Measurements from ENCODE around the gene RAF1. TPM values are rescaled to one million over a fixed set of nuclear protein-coding genes. Genes with fewer than 3 reads are reported as not detected.

RAF1 gene
- total and polyA plus RNA-seq, 9 of the 15 experiments (the other 6 are each of a cell fraction or from before 2014, with no cell fraction given) = 28.0 to 183 (median 85.6) TPM

DNA sequence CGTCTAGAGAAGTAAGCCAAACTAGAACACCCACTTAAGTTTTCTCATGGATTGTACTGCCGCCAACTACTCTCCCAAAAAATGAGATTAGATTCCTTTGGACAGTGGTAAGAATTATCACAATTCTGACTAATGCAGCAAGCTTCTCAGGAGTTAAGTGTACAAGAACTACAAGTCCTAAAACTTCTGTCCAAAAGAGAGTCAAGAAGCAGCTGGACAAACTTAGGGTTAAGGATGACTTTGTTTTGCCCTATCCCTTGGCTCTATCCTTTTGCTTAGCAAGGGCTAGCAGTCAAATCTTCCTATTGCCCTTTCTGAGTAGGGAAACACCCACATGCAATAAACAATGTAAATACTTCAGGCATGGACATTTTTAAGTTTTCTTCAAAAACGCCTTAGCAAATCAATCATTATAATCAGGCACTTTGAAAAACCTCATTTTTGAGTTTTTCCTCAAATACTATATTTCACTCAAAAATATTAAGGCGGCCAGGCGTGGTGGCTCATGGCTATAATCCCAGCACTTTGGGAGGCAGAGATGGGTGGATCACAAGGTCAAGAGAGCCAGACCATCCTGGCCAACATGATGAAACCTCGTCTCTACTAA, 19.5 kb downstream of the RAF1 start:
- H3K9me3 ChIP-seq (replicated peaks; ENCODE audit: control insufficient read depth, insufficient read depth, low read depth, low read length) = no peaks in the 10 kb centered on the region
- no peak overlapping the region for H3K4me2 ChIP-seq (ENCODE audit: insufficient read depth, low read length)
- H3K27ac ChIP-seq (ENCODE audit: extremely low read depth, low read depth, low read length) = no peak overlapping the region
- H2AFZ ChIP-seq (ENCODE audit: low read depth, low read length) = no peak overlapping the region
- peaks cover 87% of the 10 kb centered on the region for H3K79me2 ChIP-seq (ENCODE audit: control insufficient read depth, insufficient read depth, low read length)
- FAIRE-seq (no peak), ATAC-seq (peak; percentile 46), DNase-seq (ENCODE audit: extremely low read depth in 1 of 4, low spot score in 3 of 4) (peak in 1 of 4 experiments; percentile 11)
- intact Hi-C loops (cut with micrococcal nuclease) (no loop called here), in situ Hi-C loops (cut with MboI) (no loop called here)
- WGBS (ENCODE audit: insufficient coverage, low coverage, missing lambda C conversion rate) = 42% methylated on average over 6 of the region's 6 CpGs
- peaks cover 26% of the 10 kb centered on the region for H4K20me1 ChIP-seq (replicated peaks; ENCODE audit: control insufficient read depth, insufficient read depth, low read length)
- ChIA-PET POLR2A (interaction anchor here (0.5 to 2.0 kb wide), 5 partner anchors 9 to 109 kb away, joined by 3 to 5 read pairs (median 5); no protein-coding TSS in a partner anchor), CTCF (ENCODE audit: low intra/inter-chr PET ratio) (no interaction called here)
- no peaks in the 10 kb centered on the region for H3K27me3 ChIP-seq (ENCODE audit: control insufficient read depth in 2 of 2, insufficient read depth in 2 of 2, low read length in 2 of 2)
- no peaks in the 10 kb centered on the region for H3K9me1 ChIP-seq (ENCODE audit: control insufficient read depth, insufficient read depth, low read length)
- H3K9ac ChIP-seq (ENCODE audit: insufficient read depth in 1 of 2, low read depth in 2 of 2, low read length in 2 of 2) = no peak overlapping the region
- H3K36me3 ChIP-seq (ENCODE audit: control insufficient read depth, insufficient read depth, low read length) = peaks cover 6% of the 10 kb centered on the region; the same call in 1 of the 3 replicates
- no peak overlapping the region for H3K4me3 ChIP-seq
- BruUV-seq (replicated peaks) = no TSS peak
- H3K4me1 ChIP-seq (replicated peaks in 1 of 2; ENCODE audit: control insufficient read depth in 2 of 2, insufficient read depth in 2 of 2, low read length in 2 of 2) = peaks cover 10 to 15% of the 10 kb centered on the region in 2 experiments; a peak in 4 of 5 replicates
- TF ChIP-seq TCFL5 (CRISPR knock-in tag; conservative IDR thresholded peaks at IDR 0.05) (no peak), TEAD4 (IDR thresholded peaks at IDR 0.05; ENCODE audit: low read length) (no peak), TEAD4 (CRISPR knock-in tag; IDR thresholded peaks at IDR 0.05; ENCODE audit: borderline replicate concordance) (no peak), TCF3 (CRISPR knock-in tag; IDR thresholded peaks at IDR 0.05) (no peak), ZNF77 (CRISPR knock-in tag; IDR thresholded peaks at IDR 0.05) (no peak), ZNF184 (CRISPR knock-in tag; IDR thresholded peaks at IDR 0.05) (no peak), TCF7 (IDR thresholded peaks at IDR 0.05; ENCODE audit: borderline replicate concordance) (no peak), VEZF1 (CRISPR knock-in tag; IDR thresholded peaks at IDR 0.05) (no peak), PHTF2 (CRISPR knock-in tag; IDR thresholded peaks at IDR 0.05) (no peak), NR1H2 (CRISPR knock-in tag; IDR thresholded peaks at IDR 0.05) (no peak), STAG1 (CRISPR knock-in tag; IDR thresholded peaks at IDR 0.05; ENCODE audit: borderline replicate concordance) (no peak), ZKSCAN8 (CRISPR knock-in tag; IDR thresholded peaks at IDR 0.05) (no peak), ZNF41 (CRISPR knock-in tag; conservative IDR thresholded peaks at IDR 0.05) (no peak), DIDO1 (tag; IDR thresholded peaks at IDR 0.05; ENCODE audit: low read depth) (no peak), GTF2F1 (IDR thresholded peaks at IDR 0.05; ENCODE audit: low read depth, low read length) (no peak), ZBTB1 (CRISPR knock-in tag; IDR thresholded peaks at IDR 0.05; ENCODE audit: borderline replicate concordance, low read depth) (no peak)
- TF ChIP-seq, protein P1, sequence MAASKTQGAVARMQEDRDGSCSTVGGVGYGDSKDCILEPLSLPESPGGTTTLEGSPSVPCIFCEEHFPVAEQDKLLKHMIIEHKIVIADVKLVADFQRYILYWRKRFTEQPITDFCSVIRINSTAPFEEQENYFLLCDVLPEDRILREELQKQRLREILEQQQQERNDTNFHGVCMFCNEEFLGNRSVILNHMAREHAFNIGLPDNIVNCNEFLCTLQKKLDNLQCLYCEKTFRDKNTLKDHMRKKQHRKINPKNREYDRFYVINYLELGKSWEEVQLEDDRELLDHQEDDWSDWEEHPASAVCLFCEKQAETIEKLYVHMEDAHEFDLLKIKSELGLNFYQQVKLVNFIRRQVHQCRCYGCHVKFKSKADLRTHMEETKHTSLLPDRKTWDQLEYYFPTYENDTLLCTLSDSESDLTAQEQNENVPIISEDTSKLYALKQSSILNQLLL (CRISPR knock-in tag; IDR thresholded peaks at IDR 0.05; ENCODE audit: borderline replicate concordance) = no peak
- TF ChIP-seq, protein P2, sequence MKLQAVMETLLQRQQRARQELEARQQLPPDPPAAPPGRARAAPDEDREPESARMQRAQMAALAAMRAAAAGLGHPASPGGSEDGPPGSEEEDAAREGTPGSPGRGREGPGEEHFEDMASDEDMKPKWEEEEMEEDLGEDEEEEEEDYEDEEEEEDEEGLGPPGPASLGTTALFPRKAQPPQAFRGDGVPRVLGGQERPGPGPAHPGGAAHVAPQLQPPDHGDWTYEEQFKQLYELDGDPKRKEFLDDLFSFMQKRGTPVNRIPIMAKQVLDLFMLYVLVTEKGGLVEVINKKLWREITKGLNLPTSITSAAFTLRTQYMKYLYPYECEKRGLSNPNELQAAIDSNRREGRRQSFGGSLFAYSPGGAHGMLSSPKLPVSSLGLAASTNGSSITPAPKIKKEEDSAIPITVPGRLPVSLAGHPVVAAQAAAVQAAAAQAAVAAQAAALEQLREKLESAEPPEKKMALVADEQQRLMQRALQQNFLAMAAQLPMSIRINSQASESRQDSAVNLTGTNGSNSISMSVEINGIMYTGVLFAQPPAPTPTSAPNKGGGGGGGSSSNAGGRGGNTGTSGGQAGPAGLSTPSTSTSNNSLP (IDR thresholded peaks at IDR 0.05; ENCODE audit: borderline replicate concordance, low read depth, low read length) = no peak

All from K562 (cell line).